GM23248 (cell line): ENCODE results near the gene CREB3L1.

Experiments
- EZH2 ChIP-seq: fragments of 200-600 bp; sonication (generic); IDR thresholded peaks from 2 replicates; pipeline ENCODE4 v1.6.1; 2018; ENCODE audit warnings: antibody characterized with exemption, mild to moderate bottlenecking; ENCODE audit not compliant: insufficient read depth, poor library complexity, severe bottlenecking
- EZH2phosphoT487 ChIP-seq: fragments of 200-600 bp; sonication (generic); IDR thresholded peaks from 2 replicates; pipeline ENCODE4 v1.6.1; 2018; ENCODE audit warnings: antibody characterized with exemption, moderate library complexity, mild to moderate bottlenecking, low read depth; ENCODE audit not compliant: insufficient read depth

GRCh38 chr11:46277622-46278386, at the start of gene CREB3L1:
- no peak for TF ChIP-seq EZH2phosphoT487
- TF ChIP-seq EZH2 = no peak
